ENCODE results near the gene CHMP4A.

The CHMP4A gene

GRCh38 chr14:24178399-24179178, 34.7 kb downstream of the CHMP4A start:
- no peak for DNase-seq (ENCODE audit: low spot score)

GRCh38 chr14:24177891-24178290, 35.4 kb downstream of the CHMP4A start:
- no peak for DNase-seq (ENCODE audit: low spot score)

- no peak for DNase-seq (ENCODE audit: low spot score)
Observed at GRCh38 chr14:24177041-24177825, 36.1 kb downstream of the CHMP4A start.

GRCh38 chr14:24176599-24176998, 36.7 kb downstream of the CHMP4A start:
- DNase-seq (ENCODE audit: low spot score): no peak

- DNase-seq (ENCODE audit: low spot score): no peak
Observed at GRCh38 chr14:24172871-24173281, 40.4 kb downstream of the CHMP4A start.

GRCh38 chr14:24172261-24172860, 40.9 kb downstream of the CHMP4A start:
- DNase-seq (ENCODE audit: low spot score): no peak

GRCh38 chr14:24171422-24172260, 41.6 kb downstream of the CHMP4A start, which contains the start of gene REC8:
TSS of gene REC8 (plus strand) at chr14:24172080. CDS start at chr14:24172553, 473 bp downstream.
- DNase-seq (ENCODE audit: low spot score): peak; percentile 99

- no peak for DNase-seq (ENCODE audit: low spot score)
Observed at GRCh38 chr14:24167469-24168114, 45.7 kb downstream of the CHMP4A start.

- no peak for DNase-seq (ENCODE audit: low spot score)
Observed at GRCh38 chr14:24165785-24166184, 47.5 kb downstream of the CHMP4A start.

GRCh38 chr14:24164518-24164991, 48.7 kb downstream of the CHMP4A start:
- no peak for DNase-seq (ENCODE audit: low spot score)

- no peak for DNase-seq (ENCODE audit: low spot score)
Observed at GRCh38 chr14:24162093-24162492, 51.2 kb downstream of the CHMP4A start.

GRCh38 chr14:24160850-24161804, 52.2 kb downstream of the CHMP4A start, which contains the start of gene IRF9:
TSS of gene IRF9 (plus strand) at chr14:24161265. CDS start at chr14:24162145, 880 bp downstream.
- DNase-seq (ENCODE audit: low spot score): peak; percentile 97

- no peak for DNase-seq (ENCODE audit: low spot score)
Observed at GRCh38 chr14:24160499-24160849, 52.8 kb downstream of the CHMP4A start.

- no peak for DNase-seq (ENCODE audit: low spot score)
Observed at GRCh38 chr14:24159777-24160498, 53.4 kb downstream of the CHMP4A start.

Data from ecto neural progenitor cell (in vitro differentiated cells).